GM23338 (cell line): ENCODE results near the gene NPHP1.

Experiments used
- CREB1 ChIP-seq: fragments of 250-450 bp; sonication (Bioruptor Pico); IDR thresholded peaks from 2 replicates; pipeline ENCODE4 v1.5.0; 2020; ENCODE audit warnings: low read depth, mild to moderate bottlenecking, moderate library complexity
- CTCF ChIP-seq, 2 experiments: fragments of 200-600 bp in 1 of 2; sonication (generic) in 1 of 2; conservative IDR thresholded peaks; 2 replicates each; pipeline versions ENCODE4 v1.5.1 to v1.6.1; 2016 to 2017; ENCODE audit warnings: antibody characterized with exemption in 2 of 2, low read depth in 2 of 2, mild to moderate bottlenecking in 2 of 2, moderate library complexity in 1 of 2
- ETS1 ChIP-seq: IDR thresholded peaks from 2 replicates; pipeline ENCODE4 v1.6.1; 2016; ENCODE audit warnings: antibody characterized with exemption
- EZH2 ChIP-seq: fragments of 200-600 bp; sonication (generic); IDR thresholded peaks from one replicate; pipeline ENCODE4 v1.8.0; 2017; ENCODE audit warnings: antibody characterized with exemption, mild to moderate bottlenecking, low read depth; ENCODE audit not compliant: unreplicated experiment
- EZH2phosphoT487 ChIP-seq: fragments of 200-600 bp; sonication (generic); IDR thresholded peaks from one replicate; pipeline ENCODE4 v1.8.1; 2018; ENCODE audit warnings: antibody characterized with exemption; ENCODE audit not compliant: unreplicated experiment
- JUNB ChIP-seq: IDR thresholded peaks from one replicate; pipeline ENCODE4 v1.6.1; 2016; ENCODE audit warnings: antibody characterized with exemption; ENCODE audit not compliant: unreplicated experiment
- NANOG ChIP-seq: IDR thresholded peaks from 2 replicates; pipeline ENCODE4 v1.6.1; 2016; ENCODE audit warnings: antibody characterized with exemption, borderline replicate concordance
- POLR2AphosphoS5 ChIP-seq: IDR thresholded peaks from 2 replicates; pipeline ENCODE4 v1.6.1; 2016; ENCODE audit warnings: antibody characterized with exemption, low read depth
- REST ChIP-seq: IDR thresholded peaks from one replicate; pipeline ENCODE4 v1.6.1; 2018; ENCODE audit warnings: antibody characterized with exemption; ENCODE audit not compliant: unreplicated experiment
- STAT1 ChIP-seq: IDR thresholded peaks from one replicate; pipeline ENCODE4 v1.6.1; 2016; ENCODE audit warnings: antibody characterized with exemption; ENCODE audit not compliant: unreplicated experiment
- ZNF331 ChIP-seq: fragments of 250-450 bp; sonication (Bioruptor Pico); IDR thresholded peaks from 2 replicates; pipeline ENCODE4 v1.5.0; 2020; ENCODE audit warnings: low read depth, mild to moderate bottlenecking, moderate library complexity

GRCh38 chr2:110101280-110101844 is 103.5 kb downstream of the NPHP1 start:
- TF ChIP-seq CTCF (conservative IDR thresholded peaks at IDR 0.05; ENCODE audit: low read depth in 2 of 2) (no peak), EZH2 (no peak), REST (no peak), ZNF331 (CRISPR knock-in tag) (no peak), CREB1 (CRISPR knock-in tag) (no peak), EZH2phosphoT487 (no peak), POLR2AphosphoS5 (no peak), STAT1 (no peak), NANOG (no peak), JUNB (no peak), ETS1 (no peak)
